ENCODE measurements around the gene SLC25A23.

GRCh38 chr19:6482343-6482686 lies 22.7 kb upstream of the SLC25A23 start:
- no peak for TF ChIP-seq CTCF (IDR thresholded peaks at IDR 0.05)
- no peak for TF ChIP-seq POLR2A (IDR thresholded peaks at IDR 0.05)
